Esophagus (tissue), 2 donors: ENCODE results near the gene SELENOV. TPM values are rescaled to one million over a fixed set of nuclear protein-coding genes. Genes with fewer than 3 reads are reported as not detected.

Source experiments
- H3K27ac ChIP-seq, 2 donors: one replicate each; pipeline ENCODE4 v1.5.1; 2013; ENCODE audit warnings: low read depth in 2 of 2, mild to moderate bottlenecking in 2 of 2, inconsistent platforms in 1 of 2, low read length in 1 of 2, moderate library complexity in 1 of 2
- H3K27me3 ChIP-seq, 2 donors: one replicate each; pipeline ENCODE4 v1.6.1; 2013; ENCODE audit warnings: low read length in 2 of 2, control low read depth in 1 of 2, mild to moderate bottlenecking in 1 of 2; ENCODE audit not compliant: insufficient read depth in 2 of 2, control insufficient read depth in 1 of 2
- H3K36me3 ChIP-seq, 2 donors: one replicate each; pipeline ENCODE4 v1.6.1; 2013; ENCODE audit warnings: low read length in 1 of 2; ENCODE audit not compliant: control insufficient read depth in 2 of 2, insufficient read depth in 2 of 2
- H3K4me1 ChIP-seq, 2 donors: one replicate each; pipeline ENCODE4 v1.6.1; 2013; ENCODE audit warnings: low read length in 1 of 2; ENCODE audit not compliant: control insufficient read depth in 2 of 2, insufficient read depth in 2 of 2
- H3K4me3 ChIP-seq, 2 donors: one replicate each; pipeline ENCODE4 v1.5.1; 2013; ENCODE audit warnings: low read length in 2 of 2, mild to moderate bottlenecking in 2 of 2, low read depth in 1 of 2, moderate library complexity in 1 of 2
- H3K9me3 ChIP-seq, 2 donors: one replicate each; pipeline ENCODE4 v1.6.1; 2013; ENCODE audit warnings: mild to moderate bottlenecking in 2 of 2, low read depth in 1 of 2, low read length in 1 of 2, moderate library complexity in 1 of 2; ENCODE audit not compliant: control insufficient read depth in 2 of 2, insufficient read depth in 1 of 2
- WGBS, 2 donors: extraction: QIAGEN DNeasy Blood & Tissue Kit; methylation state at CpG; one replicate each; pipeline ENCODE4 v1.1.7; 2013; 5-methylcytosine and 5-hydroxymethylcytosine counted together
- polyA plus RNA-seq, 2 donors: library from polyadenylated mRNA; stranded (reverse); fragments of 200-250 nt; gene quantifications; one replicate each; pipeline ENCODE4 v1.2.3, GENCODE V29; 2013
- donor health status: healthy with polysubstance abuse.
- donor health status: Bipolar disorder and iron deficiency.

SELENOV gene
- polyA plus RNA-seq, 2 donors: not detected

- H3K4me3 ChIP-seq: no peak overlapping the region
- H3K36me3 ChIP-seq: no peaks in the 10 kb centered on the region
- H3K27ac ChIP-seq: no peak overlapping the region
- H3K4me1 ChIP-seq: no peaks in the 10 kb centered on the region
- no peaks in the 10 kb centered on the region for H3K27me3 ChIP-seq
- no peaks in the 10 kb centered on the region for H3K9me3 ChIP-seq
- 42 to 47% methylated on average over 3 of the region's 3 CpGs for WGBS, 2 donors
These were observed 51.1 kb downstream of the SELENOV start for GRCh38 chr19:39566064-39566463.

GRCh38 chr19:39568604-39569003 lies 53.7 kb downstream of the SELENOV start:
- 44 to 46% methylated on average over 3 of the region's 3 CpGs for WGBS, 2 donors
- H3K27ac ChIP-seq: no peak overlapping the region
- no peaks in the 10 kb centered on the region for H3K4me1 ChIP-seq
- no peaks in the 10 kb centered on the region for H3K9me3 ChIP-seq
- H3K27me3 ChIP-seq: no peaks in the 10 kb centered on the region
- no peak overlapping the region for H3K4me3 ChIP-seq
- no peaks in the 10 kb centered on the region for H3K36me3 ChIP-seq

Other genes starting within 250 kb of the SELENOV start
- not detected for gene IFNL2, start 246.7 kb upstream of the SELENOV start, polyA plus RNA-seq
- gene IFNL1, start 218.7 kb upstream of the SELENOV start, polyA plus RNA-seq: not detected
- gene LRFN1, start 194.3 kb upstream of the SELENOV start, polyA plus RNA-seq: under 1 TPM; 0.53 to 0.65 TPM
- 10 to 100 TPM; 11.5 to 13.3 TPM for gene GMFG, start 179.1 kb upstream of the SELENOV start, polyA plus RNA-seq
- gene SAMD4B, start 172.7 kb upstream of the SELENOV start, polyA plus RNA-seq: 100 to 1,000 TPM in 1 of 2 donors, 10 to 100 TPM in 1; 78.7 to 140 TPM
- 10 to 100 TPM; 41.8 to 43.0 TPM for gene PAF1, start 124.0 kb upstream of the SELENOV start, polyA plus RNA-seq
- 10 to 100 TPM; 15.6 to 22.7 TPM for gene MED29, start 123.8 kb upstream of the SELENOV start, polyA plus RNA-seq
- gene ZFP36, start 108.3 kb upstream of the SELENOV start, polyA plus RNA-seq: 100 to 1,000 TPM; 249 to 382 TPM
- gene PLEKHG2, start 102.5 kb upstream of the SELENOV start, polyA plus RNA-seq: 1 to 10 TPM; 3.8 to 9.2 TPM
- gene RPS16, start 79.2 kb upstream of the SELENOV start, polyA plus RNA-seq: 1,000 to 10,000 TPM; 1,628 to 3,096 TPM
- gene SUPT5H, start 69.6 kb upstream of the SELENOV start, polyA plus RNA-seq: 10 to 100 TPM; 51.5 to 90.2 TPM
- gene TIMM50, start 34.3 kb upstream of the SELENOV start, polyA plus RNA-seq: 10 to 100 TPM; 42.3 to 42.4 TPM
- under 1 TPM in 1 of 2 donors, not detected in 1; 0.04 TPM for gene DLL3, start 16.2 kb upstream of the SELENOV start, polyA plus RNA-seq
- under 1 TPM; 0.57 to 0.80 TPM for gene EID2B, start 17.7 kb downstream of the SELENOV start, polyA plus RNA-seq
- gene EID2, start 25.0 kb downstream of the SELENOV start, polyA plus RNA-seq: 10 to 100 TPM; 11.6 to 16.7 TPM
- not detected for gene LGALS13, start 87.4 kb downstream of the SELENOV start, polyA plus RNA-seq
- not detected for gene LGALS16, start 140.8 kb downstream of the SELENOV start, polyA plus RNA-seq
- gene LGALS14, start 189.3 kb downstream of the SELENOV start, polyA plus RNA-seq: not detected
- not detected for gene CLC, start 222.9 kb downstream of the SELENOV start, polyA plus RNA-seq